WTC11 (cell line): ENCODE results near the gene AMBN. TPM values are rescaled to one million over a fixed set of nuclear protein-coding genes. Genes with fewer than 3 reads are reported as not detected.

ENCODE experiments used
- ATAC-seq: fragments of 200-7000 bp; cut with Tn5 transposase; 2 replicates; pipeline ENCODE4 v1.10.0; 2021; ENCODE audit warnings: mild to moderate bottlenecking, moderate library complexity
- CTCF ChIA-PET: fragments of 300-600 bp; sonication (Branson Sonifier 250); formaldehyde crosslinking; loops from one replicate; lab custom pipeline; 2021; ENCODE audit warnings: antibody characterized with exemption; lab: Charles Lee
- POLR2A ChIA-PET: fragments of 350-600 bp; sonication (Branson Sonifier 250); formaldehyde crosslinking; loops from one replicate; lab custom pipeline; 2021; ENCODE audit warnings: antibody characterized with exemption; lab: Charles Lee
- DNase-seq: peaks from one replicate; pipeline ENCODE4 v3.0.0; 2021; ENCODE audit warnings: low spot score
- H3K27ac Mint-ChIP-seq: 2 replicates; pipeline ENCODE4 v1.8.0; 2021; ENCODE audit warnings: mixed read lengths
- H3K27me3 Mint-ChIP-seq: 2 replicates; pipeline ENCODE4 v1.8.0; 2021; ENCODE audit warnings: low read depth, mild to moderate bottlenecking, moderate library complexity, mixed read lengths
- H3K36me3 Mint-ChIP-seq: 2 replicates; pipeline ENCODE4 v1.8.0; 2021; ENCODE audit warnings: mixed read lengths
- H3K4me1 Mint-ChIP-seq: 2 replicates; pipeline ENCODE4 v1.8.0; 2022; ENCODE audit warnings: mixed read lengths
- H3K4me3 Mint-ChIP-seq: 2 replicates; pipeline ENCODE4 v1.8.0; 2021; ENCODE audit warnings: mild to moderate bottlenecking, moderate library complexity, mixed read lengths
- H3K9me3 Mint-ChIP-seq: 2 replicates; pipeline ENCODE4 v1.8.0; 2021; ENCODE audit warnings: mixed read lengths
- ATF6 ChIP-seq: sonication (generic); formaldehyde crosslinking; IDR thresholded peaks from 2 replicates; pipeline ENCODE4 v1.8.1; 2023; ENCODE audit warnings: mild to moderate bottlenecking, missing genetic modification reagents
- CBFB ChIP-seq: sonication (generic); formaldehyde crosslinking; IDR thresholded peaks from 2 replicates; pipeline ENCODE4 v1.8.1; 2022; ENCODE audit warnings: mild to moderate bottlenecking, low read depth, missing genetic modification reagents
- CDX4 ChIP-seq: fragments of 250-450 bp; sonication (Bioruptor Pico); IDR thresholded peaks from 2 replicates; pipeline ENCODE4 v1.9.0; 2021; ENCODE audit warnings: moderate library complexity, mild to moderate bottlenecking, inconsistent platforms, borderline replicate concordance
- ERG ChIP-seq: fragments of 250-450 bp; sonication (Bioruptor Pico); IDR thresholded peaks from 2 replicates; pipeline ENCODE4 v1.8.0; 2021; ENCODE audit warnings: mild to moderate bottlenecking
- ESRRA ChIP-seq: sonication (generic); formaldehyde crosslinking; IDR thresholded peaks from 2 replicates; pipeline ENCODE4 v1.8.1; 2022; ENCODE audit warnings: mild to moderate bottlenecking, missing genetic modification reagents, borderline replicate concordance
- FOXK1 ChIP-seq: sonication (generic); formaldehyde crosslinking; IDR thresholded peaks from 2 replicates; pipeline ENCODE4 v1.8.0; 2022; ENCODE audit warnings: mild to moderate bottlenecking, moderate library complexity, missing genetic modification reagents
- GRHL2 ChIP-seq: fragments of 250-450 bp; sonication (Bioruptor Pico); IDR thresholded peaks from 2 replicates; pipeline ENCODE4 v1.8.0; 2022; ENCODE audit warnings: mild to moderate bottlenecking, moderate library complexity; ENCODE audit not compliant: insufficient replicate concordance, severe bottlenecking
- IRF1 ChIP-seq: sonication (generic); formaldehyde crosslinking; IDR thresholded peaks from 2 replicates; pipeline ENCODE4 v1.8.0; 2023; ENCODE audit warnings: missing genetic modification reagents
- JUN ChIP-seq: sonication (generic); formaldehyde crosslinking; IDR thresholded peaks from 2 replicates; pipeline ENCODE4 v1.8.0; 2023; ENCODE audit warnings: mild to moderate bottlenecking, missing genetic modification reagents
- NFATC4 ChIP-seq: fragments of 250-450 bp; sonication (Bioruptor Pico); IDR thresholded peaks from 2 replicates; pipeline ENCODE4 v1.9.0; 2021; ENCODE audit warnings: mild to moderate bottlenecking
- NR1H2 ChIP-seq: sonication (generic); formaldehyde crosslinking; IDR thresholded peaks from 2 replicates; pipeline ENCODE4 v1.9.0; 2021; ENCODE audit warnings: mild to moderate bottlenecking, moderate library complexity, missing genetic modification reagents
- NR2C2 ChIP-seq: sonication (generic); formaldehyde crosslinking; IDR thresholded peaks from 2 replicates; pipeline ENCODE4 v1.8.0; 2022; ENCODE audit warnings: mild to moderate bottlenecking, missing genetic modification reagents
- NR3C1 ChIP-seq: sonication (generic); formaldehyde crosslinking; conservative IDR thresholded peaks from 2 replicates; pipeline ENCODE4 v1.8.1; 2023; ENCODE audit warnings: low read depth, mild to moderate bottlenecking, missing genetic modification reagents
- TEAD4 ChIP-seq: sonication (generic); formaldehyde crosslinking; IDR thresholded peaks from 2 replicates; pipeline ENCODE4 v1.8.0; 2022; ENCODE audit warnings: mild to moderate bottlenecking, missing genetic modification reagents
- ZNF138 ChIP-seq: sonication (generic); formaldehyde crosslinking; conservative IDR thresholded peaks from 2 replicates; pipeline ENCODE4 v1.8.1; 2022; ENCODE audit warnings: mild to moderate bottlenecking, moderate library complexity, missing genetic modification reagents
- ZNF232 ChIP-seq: sonication (generic); formaldehyde crosslinking; IDR thresholded peaks from 2 replicates; pipeline ENCODE4 v1.8.0; 2022; ENCODE audit warnings: mild to moderate bottlenecking, missing genetic modification reagents
- ZNF423 ChIP-seq: fragments of 250-450 bp; sonication (Bioruptor Pico); IDR thresholded peaks from 2 replicates; pipeline ENCODE4 v2.1.2; 2022; ENCODE audit warnings: mild to moderate bottlenecking, moderate library complexity
- total RNA-seq: library from RNA; stranded (reverse); gene quantifications from 3 replicates; pipeline ENCODE4 v1.2.3, GENCODE V29; 2021
- TF ChIP-seq, protein P1 (sequence below): sonication (generic); formaldehyde crosslinking; IDR thresholded peaks from 2 replicates; pipeline ENCODE4 v1.8.0; 2022; ENCODE audit warnings: mild to moderate bottlenecking, missing genetic modification reagents
- TF ChIP-seq, protein P2 (sequence below): fragments of 200-600 bp; IDR thresholded peaks from 2 replicates; pipeline ENCODE4 v1.8.0; 2022; ENCODE audit warnings: antibody characterized with exemption
- TF ChIP-seq, protein P3 (sequence below): sonication (generic); formaldehyde crosslinking; IDR thresholded peaks from 2 replicates; pipeline ENCODE4 v1.8.1; 2023; ENCODE audit warnings: mild to moderate bottlenecking, missing genetic modification reagents, moderate library complexity
- TF ChIP-seq, protein P4 (sequence below): sonication (generic); formaldehyde crosslinking; IDR thresholded peaks from 2 replicates; pipeline ENCODE4 v1.8.1; 2023; ENCODE audit warnings: mild to moderate bottlenecking, missing genetic modification reagents
- TF ChIP-seq, protein P5 (sequence below): sonication (generic); formaldehyde crosslinking; IDR thresholded peaks from 2 replicates; pipeline ENCODE4 v1.8.1; 2022; ENCODE audit warnings: mild to moderate bottlenecking, moderate library complexity, missing genetic modification reagents

Gene AMBN
- total RNA-seq, 1 experiment from 2014 or later, result not detected

- TF ChIP-seq, protein P1, sequence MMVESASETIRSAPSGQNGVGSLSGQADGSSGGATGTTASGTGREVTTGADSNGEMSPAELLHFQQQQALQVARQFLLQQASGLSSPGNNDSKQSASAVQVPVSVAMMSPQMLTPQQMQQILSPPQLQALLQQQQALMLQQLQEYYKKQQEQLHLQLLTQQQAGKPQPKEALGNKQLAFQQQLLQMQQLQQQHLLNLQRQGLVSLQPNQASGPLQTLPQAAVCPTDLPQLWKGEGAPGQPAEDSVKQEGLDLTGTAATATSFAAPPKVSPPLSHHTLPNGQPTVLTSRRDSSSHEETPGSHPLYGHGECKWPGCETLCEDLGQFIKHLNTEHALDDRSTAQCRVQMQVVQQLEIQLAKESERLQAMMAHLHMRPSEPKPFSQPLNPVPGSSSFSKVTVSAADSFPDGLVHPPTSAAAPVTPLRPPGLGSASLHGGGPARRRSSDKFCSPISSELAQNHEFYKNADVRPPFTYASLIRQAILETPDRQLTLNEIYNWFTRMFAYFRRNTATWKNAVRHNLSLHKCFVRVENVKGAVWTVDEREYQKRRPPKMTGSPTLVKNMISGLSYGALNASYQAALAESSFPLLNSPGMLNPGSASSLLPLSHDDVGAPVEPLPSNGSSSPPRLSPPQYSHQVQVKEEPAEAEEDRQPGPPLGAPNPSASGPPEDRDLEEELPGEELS (CRISPR knock-in tag), result no peak
- no peak for TF ChIP-seq CDX4 (CRISPR knock-in tag)
- TF ChIP-seq ESRRA (CRISPR knock-in tag), result no peak
- TF ChIP-seq GRHL2, result no peak
- no peak for TF ChIP-seq TEAD4
- TF ChIP-seq JUN (CRISPR knock-in tag), result no peak
- TF ChIP-seq, protein P2, sequence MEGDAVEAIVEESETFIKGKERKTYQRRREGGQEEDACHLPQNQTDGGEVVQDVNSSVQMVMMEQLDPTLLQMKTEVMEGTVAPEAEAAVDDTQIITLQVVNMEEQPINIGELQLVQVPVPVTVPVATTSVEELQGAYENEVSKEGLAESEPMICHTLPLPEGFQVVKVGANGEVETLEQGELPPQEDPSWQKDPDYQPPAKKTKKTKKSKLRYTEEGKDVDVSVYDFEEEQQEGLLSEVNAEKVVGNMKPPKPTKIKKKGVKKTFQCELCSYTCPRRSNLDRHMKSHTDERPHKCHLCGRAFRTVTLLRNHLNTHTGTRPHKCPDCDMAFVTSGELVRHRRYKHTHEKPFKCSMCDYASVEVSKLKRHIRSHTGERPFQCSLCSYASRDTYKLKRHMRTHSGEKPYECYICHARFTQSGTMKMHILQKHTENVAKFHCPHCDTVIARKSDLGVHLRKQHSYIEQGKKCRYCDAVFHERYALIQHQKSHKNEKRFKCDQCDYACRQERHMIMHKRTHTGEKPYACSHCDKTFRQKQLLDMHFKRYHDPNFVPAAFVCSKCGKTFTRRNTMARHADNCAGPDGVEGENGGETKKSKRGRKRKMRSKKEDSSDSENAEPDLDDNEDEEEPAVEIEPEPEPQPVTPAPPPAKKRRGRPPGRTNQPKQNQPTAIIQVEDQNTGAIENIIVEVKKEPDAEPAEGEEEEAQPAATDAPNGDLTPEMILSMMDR, result no peak
- TF ChIP-seq, protein P3, sequence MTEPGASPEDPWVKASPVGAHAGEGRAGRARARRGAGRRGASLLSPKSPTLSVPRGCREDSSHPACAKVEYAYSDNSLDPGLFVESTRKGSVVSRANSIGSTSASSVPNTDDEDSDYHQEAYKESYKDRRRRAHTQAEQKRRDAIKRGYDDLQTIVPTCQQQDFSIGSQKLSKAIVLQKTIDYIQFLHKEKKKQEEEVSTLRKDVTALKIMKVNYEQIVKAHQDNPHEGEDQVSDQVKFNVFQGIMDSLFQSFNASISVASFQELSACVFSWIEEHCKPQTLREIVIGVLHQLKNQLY, result no peak
Measured at GRCh38 chr4:70581980-70582379, 10.1 kb upstream of the AMBN start (continued).

GRCh38 chr4:70583952-70584834 lies 7.9 kb upstream of the AMBN start:
- CTCF ChIA-PET, result no interaction called here
- TF ChIP-seq, protein P4, sequence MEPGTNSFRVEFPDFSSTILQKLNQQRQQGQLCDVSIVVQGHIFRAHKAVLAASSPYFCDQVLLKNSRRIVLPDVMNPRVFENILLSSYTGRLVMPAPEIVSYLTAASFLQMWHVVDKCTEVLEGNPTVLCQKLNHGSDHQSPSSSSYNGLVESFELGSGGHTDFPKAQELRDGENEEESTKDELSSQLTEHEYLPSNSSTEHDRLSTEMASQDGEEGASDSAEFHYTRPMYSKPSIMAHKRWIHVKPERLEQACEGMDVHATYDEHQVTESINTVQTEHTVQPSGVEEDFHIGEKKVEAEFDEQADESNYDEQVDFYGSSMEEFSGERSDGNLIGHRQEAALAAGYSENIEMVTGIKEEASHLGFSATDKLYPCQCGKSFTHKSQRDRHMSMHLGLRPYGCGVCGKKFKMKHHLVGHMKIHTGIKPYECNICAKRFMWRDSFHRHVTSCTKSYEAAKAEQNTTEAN (CRISPR knock-in tag), result no peak
- TF ChIP-seq NR1H2 (CRISPR knock-in tag), result no peak
- no peak for TF ChIP-seq NR2C2 (CRISPR knock-in tag)
- no peak for TF ChIP-seq CDX4 (CRISPR knock-in tag)
- no peak for TF ChIP-seq ZNF138
- TF ChIP-seq CBFB (CRISPR knock-in tag), result no peak
- TF ChIP-seq, protein P5, sequence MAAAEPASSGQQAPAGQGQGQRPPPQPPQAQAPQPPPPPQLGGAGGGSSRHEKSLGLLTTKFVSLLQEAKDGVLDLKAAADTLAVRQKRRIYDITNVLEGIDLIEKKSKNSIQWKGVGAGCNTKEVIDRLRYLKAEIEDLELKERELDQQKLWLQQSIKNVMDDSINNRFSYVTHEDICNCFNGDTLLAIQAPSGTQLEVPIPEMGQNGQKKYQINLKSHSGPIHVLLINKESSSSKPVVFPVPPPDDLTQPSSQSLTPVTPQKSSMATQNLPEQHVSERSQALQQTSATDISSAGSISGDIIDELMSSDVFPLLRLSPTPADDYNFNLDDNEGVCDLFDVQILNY (CRISPR knock-in tag), result no peak
- TF ChIP-seq ERG (CRISPR knock-in tag), result no peak
- TF ChIP-seq FOXK1, result no peak
- no peak for TF ChIP-seq ZNF423 (CRISPR knock-in tag)
- no peak for TF ChIP-seq NR3C1
- TF ChIP-seq ZNF232 (CRISPR knock-in tag), result no peak
- no peak for TF ChIP-seq ATF6 (CRISPR knock-in tag)
- no peak for TF ChIP-seq IRF1
- no peak for TF ChIP-seq NFATC4 (CRISPR knock-in tag)

More at GRCh38 chr4:70583952-70584834, 7.9 kb upstream of the AMBN start:
- Mint-ChIP-seq H3K4me3 (no peak overlapping the region), H3K27ac (no peak overlapping the region), H3K36me3 (no peaks in the 10 kb centered on the region), H3K4me1 (no peaks in the 10 kb centered on the region), H3K9me3 (no peaks in the 10 kb centered on the region), H3K27me3 (no peaks in the 10 kb centered on the region)
- DNase-seq (no peak), ATAC-seq (no peak)
- POLR2A ChIA-PET, result no interaction called here
